ENCODE measurements around the gene RPL36.
A peak's percentile ranks its signal among the peaks of the same experiment; 100 is the strongest.

DNA sequence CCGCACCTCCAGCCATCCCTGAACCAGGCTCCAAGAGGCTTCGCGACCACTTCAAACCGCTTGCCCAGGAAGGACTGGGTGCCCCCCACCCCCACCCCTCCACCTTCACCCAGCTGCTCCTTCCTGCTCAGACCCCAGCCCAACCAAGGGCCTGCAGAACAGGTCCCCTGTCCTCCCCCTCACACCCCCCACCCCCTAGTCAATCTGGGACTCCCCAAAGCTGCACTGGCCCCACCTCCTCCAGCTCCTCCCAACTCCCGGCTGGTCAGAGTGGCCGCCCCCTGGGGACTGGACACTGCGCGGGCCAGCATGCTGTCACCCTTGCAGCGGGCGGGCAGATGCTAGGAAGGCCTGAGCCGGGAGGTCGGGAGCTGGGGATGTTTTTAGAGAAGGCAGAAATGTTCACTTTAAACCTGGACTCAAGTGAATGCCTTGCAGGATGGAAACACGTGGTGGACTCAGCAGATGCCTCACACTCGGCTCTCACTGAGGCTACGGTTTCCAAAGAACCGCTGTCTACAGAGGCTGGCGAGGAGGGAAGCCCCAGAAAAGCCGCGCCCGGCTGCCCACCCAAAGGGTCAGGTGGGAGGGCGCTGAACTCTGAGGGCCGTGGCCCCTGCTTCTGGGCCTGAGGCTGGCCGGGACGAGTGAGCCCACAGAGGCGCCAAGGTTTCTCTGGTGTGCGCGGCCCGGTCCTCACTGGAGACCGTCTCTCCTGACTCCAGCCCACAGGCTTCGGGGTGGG, 8.0 kb downstream of the RPL36 start:
- no peak for TF ChIP-seq ARNTL (CRISPR knock-in tag; IDR thresholded peaks at IDR 0.05; ENCODE audit: borderline replicate concordance, low read depth)
- TF ChIP-seq, protein P1, sequence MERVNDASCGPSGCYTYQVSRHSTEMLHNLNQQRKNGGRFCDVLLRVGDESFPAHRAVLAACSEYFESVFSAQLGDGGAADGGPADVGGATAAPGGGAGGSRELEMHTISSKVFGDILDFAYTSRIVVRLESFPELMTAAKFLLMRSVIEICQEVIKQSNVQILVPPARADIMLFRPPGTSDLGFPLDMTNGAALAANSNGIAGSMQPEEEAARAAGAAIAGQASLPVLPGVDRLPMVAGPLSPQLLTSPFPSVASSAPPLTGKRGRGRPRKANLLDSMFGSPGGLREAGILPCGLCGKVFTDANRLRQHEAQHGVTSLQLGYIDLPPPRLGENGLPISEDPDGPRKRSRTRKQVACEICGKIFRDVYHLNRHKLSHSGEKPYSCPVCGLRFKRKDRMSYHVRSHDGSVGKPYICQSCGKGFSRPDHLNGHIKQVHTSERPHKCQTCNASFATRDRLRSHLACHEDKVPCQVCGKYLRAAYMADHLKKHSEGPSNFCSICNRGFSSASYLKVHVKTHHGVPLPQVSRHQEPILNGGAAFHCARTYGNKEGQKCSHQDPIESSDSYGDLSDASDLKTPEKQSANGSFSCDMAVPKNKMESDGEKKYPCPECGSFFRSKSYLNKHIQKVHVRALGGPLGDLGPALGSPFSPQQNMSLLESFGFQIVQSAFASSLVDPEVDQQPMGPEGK (CRISPR knock-in tag; IDR thresholded peaks at IDR 0.05; ENCODE audit: borderline replicate concordance) = 0 out of 2 replicates have a peak, but pooled peaks have one; percentile 0
- TF ChIP-seq ESRRG (CRISPR knock-in tag; IDR thresholded peaks at IDR 0.05) = no peak
- no peak for TF ChIP-seq ZNF565 (CRISPR knock-in tag; conservative IDR thresholded peaks at IDR 0.05; ENCODE audit: low read depth)
- no peak for TF ChIP-seq PPARA (CRISPR knock-in tag; IDR thresholded peaks at IDR 0.05; ENCODE audit: borderline replicate concordance)
- TF ChIP-seq BACH2 (CRISPR knock-in tag; IDR thresholded peaks at IDR 0.05; ENCODE audit: borderline replicate concordance) = no peak
- TF ChIP-seq TOX (CRISPR knock-in tag; IDR thresholded peaks at IDR 0.05; ENCODE audit: borderline replicate concordance) = no peak
- no peak for TF ChIP-seq SNAI2 (CRISPR knock-in tag; IDR thresholded peaks at IDR 0.05)
- TF ChIP-seq ISL1 (CRISPR knock-in tag; IDR thresholded peaks at IDR 0.05) = no peak

All from SK-N-SH treated with all-trans-retinoic acid at 6 μM for 48 hours (cell line).